Measurements from ENCODE around the gene YTHDF1. TPM values are rescaled to one million over a fixed set of nuclear protein-coding genes. Genes with fewer than 3 reads are reported as not detected.

Gene YTHDF1
- total RNA-seq, 1 experiment from 2014 or later, result 21.1 TPM

Small RNA genes within 50 kb of the gene (small RNA-seq; reads per million reads assigned to genes)
- gene MIR124-3, result 0 reads per million in 2 experiments
- gene MIR3196, result 0 to 0.12 reads per million in 2 experiments

Other genes with a start within 250 kb of the YTHDF1 start
- not detected in 2 replicates for gene BHLHE23, start 209.2 kb downstream of the YTHDF1 start, total RNA-seq (2014; rRNA removed; shearing (Covaris generic))
- gene BIRC7, start 19.8 kb upstream of the YTHDF1 start, total RNA-seq (2014; rRNA removed; shearing (Covaris generic)), result 0.57 TPM in 1 of 2 replicates, not detected in the other
- gene NKAIN4, start 38.3 kb upstream of the YTHDF1 start, total RNA-seq (2014; rRNA removed; shearing (Covaris generic)), result not detected in 2 replicates
- 32.3 and 37.4 TPM in 2 replicates for gene ARFGAP1, start 56.7 kb upstream of the YTHDF1 start, total RNA-seq (2014; rRNA removed; shearing (Covaris generic))
- gene COL20A1, start 77.1 kb upstream of the YTHDF1 start, total RNA-seq (2014; rRNA removed; shearing (Covaris generic)), result 0.06 and 0.10 TPM in 2 replicates
- gene CHRNA4, start 145.2 kb upstream of the YTHDF1 start, total RNA-seq (2014; rRNA removed; shearing (Covaris generic)), result 0.84 TPM in 1 of 2 replicates, not detected in the other